B cell (primary cell): Measurements from ENCODE around the gene SLC35D2. TPM values are rescaled to one million over a fixed set of nuclear protein-coding genes. Genes with fewer than 3 reads are reported as not detected.
A peak's percentile ranks its signal among the peaks of the same experiment; 100 is the strongest.

Experiments used
- ATAC-seq: fragments of 200-7000 bp; cut with Tn5 transposase; one replicate; pipeline ENCODE4 v1.10.0; 2021; ENCODE audit warnings: low read depth, mild to moderate bottlenecking, moderate number of reproducible peaks, moderate library complexity
- CTCF ChIA-PET: fragments of 350-600 bp; sonication (Branson Sonifier 250); formaldehyde crosslinking; loops from one replicate; lab custom pipeline; 2021; ENCODE audit warnings: antibody characterized with exemption, inconsistent platforms; lab: Charles Lee
- POLR2A ChIA-PET: fragments of 350-600 bp; sonication (Branson Sonifier 250); formaldehyde crosslinking; loops from one replicate; lab custom pipeline; 2021; ENCODE audit warnings: antibody characterized with exemption; lab: Charles Lee
- DNase-seq: peaks from one replicate; pipeline ENCODE4 v3.0.0; 2013
- H2AFZ ChIP-seq: 2 replicates; pipeline ENCODE4 v1.6.1; 2012; ENCODE audit warnings: mild to moderate bottlenecking, low read depth, low read length; ENCODE audit not compliant: insufficient read depth, poor library complexity, severe bottlenecking
- H3K27ac ChIP-seq, 2 donors: 1 replicate in 1 of 2; 2 replicates in 1 of 2; pipeline ENCODE4 v1.5.1; 2012 to 2013; ENCODE audit warnings: low read length in 2 of 2, mild to moderate bottlenecking in 2 of 2, moderate library complexity in 1 of 2
- H3K27me3 ChIP-seq, 4 experiments: fragments of 200-600 bp in 1 of 4; sonication (generic) in 1 of 4; replicated peaks in 1 of 4; 1 replicate in 2 of 4; 2 replicates in 2 of 4; pipeline versions ENCODE4 v1.6.1 to v1.7.0; 2013 to 2016; ENCODE audit warnings: low read length in 3 of 4, mild to moderate bottlenecking in 2 of 4, mixed read lengths in 1 of 4, moderate library complexity in 1 of 4; ENCODE audit not compliant: insufficient read depth in 4 of 4, control insufficient read depth in 3 of 4; ENCODE audit errors: control extremely low read depth in 1 of 4
- H3K36me3 ChIP-seq, 2 experiments: replicated peaks in 1 of 2; 1 replicate in 1 of 2; 2 replicates in 1 of 2; pipeline versions ENCODE4 v1.6.1 to v1.7.1; 2013; ENCODE audit warnings: low read length in 1 of 2; ENCODE audit not compliant: insufficient read depth in 2 of 2, control insufficient read depth in 1 of 2; ENCODE audit errors: control extremely low read depth in 1 of 2, extremely low read depth in 1 of 2
- H3K4me1 ChIP-seq, 2 donors: fragments of 200-600 bp in 1 of 2; sonication (generic) in 1 of 2; 1 replicate in 1 of 2; 2 replicates in 1 of 2; pipeline versions ENCODE4 v1.5.1 to v1.6.1; 2013 to 2017; ENCODE audit warnings: low read length in 2 of 2; ENCODE audit not compliant: control insufficient read depth in 2 of 2, insufficient read depth in 2 of 2
- H3K4me2 ChIP-seq: replicated peaks from 2 replicates; pipeline ENCODE3; 2012; ENCODE audit warnings: mild to moderate bottlenecking, low read depth, low read length; ENCODE audit not compliant: poor library complexity, severe bottlenecking
- H3K4me3 ChIP-seq, 5 experiments: fragments of 200-600 bp in 1 of 5; sonication (generic) in 1 of 5; 1 replicate in 3 of 5; 2 replicates in 2 of 5; pipeline versions ENCODE4 v1.5.1 to v1.7.0; 2011 to 2016; ENCODE audit warnings: low read length in 4 of 5, mild to moderate bottlenecking in 4 of 5, low read depth in 2 of 5, control low read depth in 1 of 5, moderate library complexity in 1 of 5; ENCODE audit not compliant: insufficient read depth in 1 of 5; ENCODE audit errors: control extremely low read depth in 1 of 5, extremely low read depth in 1 of 5
- H3K79me2 ChIP-seq: fragments of 200-600 bp; sonication (generic); one replicate; pipeline ENCODE4 v1.6.0; 2016; ENCODE audit warnings: low read length; ENCODE audit not compliant: control insufficient read depth, insufficient read depth
- H3K9ac ChIP-seq: fragments of 200-600 bp; sonication (generic); 2 replicates; pipeline ENCODE4 v1.6.1; 2017; ENCODE audit warnings: mild to moderate bottlenecking, low read length, moderate library complexity
- H3K9me3 ChIP-seq, 3 donors: one replicate each; pipeline versions ENCODE4 v1.6.1 to v1.7.1; 2013; ENCODE audit warnings: low read length in 2 of 3; ENCODE audit not compliant: control insufficient read depth in 2 of 3, insufficient read depth in 1 of 3; ENCODE audit errors: control extremely low read depth in 1 of 3
- H4K20me1 ChIP-seq: 2 replicates; pipeline ENCODE4 v1.6.0; 2012; ENCODE audit warnings: mild to moderate bottlenecking, low read length; ENCODE audit not compliant: insufficient read depth, control insufficient read depth, poor library complexity, severe bottlenecking
- H3K27ac Mint-ChIP-seq: one replicate; pipeline ENCODE4 v1.8.0; 2021; ENCODE audit warnings: mixed read lengths
- H3K27me3 Mint-ChIP-seq: one replicate; pipeline ENCODE4 v1.8.0; 2021; ENCODE audit warnings: mixed read lengths
- H3K4me1 Mint-ChIP-seq: one replicate; pipeline ENCODE4 v1.8.0; 2021; ENCODE audit warnings: mixed read lengths
- H3K4me3 Mint-ChIP-seq: one replicate; pipeline ENCODE4 v1.8.0; 2021; ENCODE audit warnings: mixed read lengths
- H3K9me3 Mint-ChIP-seq: one replicate; pipeline ENCODE4 v1.8.0; 2022; ENCODE audit warnings: mixed read lengths; ENCODE audit not compliant: insufficient read depth
- CTCF ChIP-seq: fragments of 200-600 bp; IDR thresholded peaks from one replicate; pipeline ENCODE4 v1.8.0; 2022; ENCODE audit warnings: antibody characterized with exemption, mild to moderate bottlenecking
- EZH2 ChIP-seq: IDR thresholded peaks from 2 replicates; pipeline ENCODE4 v1.6.1; 2012; ENCODE audit warnings: borderline replicate concordance, low read depth, mild to moderate bottlenecking, moderate library complexity, low read length; ENCODE audit not compliant: insufficient read depth, poor library complexity, severe bottlenecking
- WGBS: methylation state at CpG from one replicate; pipeline ENCODE4 v1.1.5; 2013; ENCODE audit warnings: missing lambda C conversion rate; ENCODE audit not compliant: insufficient coverage; 5-methylcytosine and 5-hydroxymethylcytosine counted together
- intact Hi-C: fragments of 100-400 bp; cut with micrococcal nuclease; formaldehyde crosslinking; loops from one replicate; pipeline ENCODE4 v1.10.0; 2022
- polyA plus RNA-seq: library from polyadenylated mRNA; depleted of rRNA; stranded (reverse); fragments of >200 nt; gene quantifications from 2 replicates; pipeline ENCODE4 v1.2.3, GENCODE V29; 2012
- total RNA-seq, 2 donors: library from RNA; stranded (reverse); fragments of 120-200 nt in 1 of 2; gene quantifications; 1 replicate in 1 of 2; 2 replicates in 1 of 2; pipeline versions ENCODE4 v1.2.3 to v1.2.4, GENCODE V29; 2013 to 2022

SLC35D2 gene
- total and polyA plus RNA-seq, 2 donors (not counting 1 experiment from before 2014, with no cell fraction given) = 5.1 to 13.6 TPM

DNA sequence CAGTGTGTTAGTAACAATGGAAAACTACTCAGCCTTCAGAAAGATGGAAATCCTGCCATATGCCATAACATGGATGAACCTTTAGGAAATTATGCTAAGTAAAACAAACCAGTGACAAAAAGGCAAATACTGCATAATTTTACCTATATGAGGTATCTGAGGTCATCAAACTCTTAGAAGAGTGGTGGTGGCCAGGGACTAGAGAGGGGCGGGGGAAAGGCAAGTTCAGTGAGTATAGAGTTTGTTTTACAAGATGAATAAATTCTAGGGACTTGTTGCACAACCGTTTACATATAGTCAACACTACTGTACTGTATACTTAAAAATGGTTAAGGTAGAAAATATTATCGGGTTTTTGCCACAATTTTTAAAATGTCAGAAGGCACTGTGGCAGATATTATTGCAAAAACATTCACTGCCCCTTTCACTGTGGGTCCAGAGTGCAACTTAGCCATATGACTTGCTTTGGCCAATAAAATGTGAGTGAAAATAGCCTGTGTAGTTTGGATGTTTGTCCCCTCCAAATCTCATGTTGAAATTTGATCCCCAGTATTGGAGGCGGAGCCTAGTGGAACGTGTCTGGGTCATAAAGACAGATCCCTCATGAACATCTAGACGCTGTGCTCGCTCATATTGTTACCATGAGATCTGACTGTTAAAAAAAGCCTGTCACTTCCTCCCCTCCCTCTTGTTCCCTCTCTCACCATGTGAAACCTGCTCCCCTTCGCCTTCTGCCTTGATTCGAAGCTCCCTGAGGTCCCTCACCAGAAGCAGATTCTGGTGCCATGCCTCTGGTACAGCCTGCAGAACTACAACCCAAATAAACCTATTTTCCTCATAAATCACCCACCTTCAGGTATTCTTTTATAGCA is 25.1 kb upstream of the SLC35D2 start:
- no peak overlapping the region for H3K27ac ChIP-seq
- no peaks in the 10 kb centered on the region for H3K27me3 Mint-ChIP-seq
- H3K9ac ChIP-seq = no peak overlapping the region
- no peaks in the 10 kb centered on the region for H3K9me3 Mint-ChIP-seq
- no peak overlapping the region for H2AFZ ChIP-seq
- TF ChIP-seq EZH2 (no peak), CTCF (no peak)
- ATAC-seq (no peak), DNase-seq (no peak)
- peaks cover 41% of the 10 kb centered on the region for H3K79me2 ChIP-seq
- intact Hi-C loops = no loop called here
- ChIA-PET CTCF (interaction anchor here (0.6 to 1.1 kb wide), 2 partner anchors 81 to 395 kb away, joined by 3 to 4 read pairs; no protein-coding TSS in a partner anchor), POLR2A (no interaction called here)
- H3K4me3 ChIP-seq = no peak overlapping the region
- no peak overlapping the region for H3K4me3 Mint-ChIP-seq
- no peaks in the 10 kb centered on the region for H4K20me1 ChIP-seq
- H3K9me3 ChIP-seq = no peaks in the 10 kb centered on the region
- peak overlapping the region; percentile 57 for H3K27ac Mint-ChIP-seq
- no peaks in the 10 kb centered on the region for H3K36me3 ChIP-seq
- 81% methylated on average over 6 of the region's 9 CpGs for WGBS
- peaks cover 15% of the 10 kb centered on the region for H3K4me1 Mint-ChIP-seq
- no peak overlapping the region for H3K4me2 ChIP-seq
- no peaks in the 10 kb centered on the region for H3K27me3 ChIP-seq
- H3K4me1 ChIP-seq = peaks cover 8 to 15% of the 10 kb centered on the region in 2 donors
